Thoracic aorta (tissue), 2 donors: ENCODE results near the gene IGF1. TPM values are rescaled to one million over a fixed set of nuclear protein-coding genes. Genes with fewer than 3 reads are reported as not detected.
"Not testable (repeated sequence)": the region's sequence is repeated elsewhere in the genome, so short reads cannot be mapped to it uniquely, and the experiment has no call there.

Experiments
- ATAC-seq: fragments of 150-250 bp; one replicate; pipeline ENCODE4 v1.8.0; 2017; ENCODE audit warnings: low read depth; ENCODE audit not compliant: insufficient number of reproducible peaks, low FRiP score
- DNase-seq: peaks from one replicate; pipeline ENCODE4 v3.0.0-alpha.2; 2020; ENCODE audit warnings: low spot score
- H3K27ac ChIP-seq, 2 donors: fragments of 200-600 bp; sonication (generic); 1 replicate in 1 of 2; 2 replicates in 1 of 2; pipeline ENCODE4 v1.5.1; 2016; ENCODE audit warnings: mild to moderate bottlenecking in 2 of 2, moderate library complexity in 2 of 2
- H3K27me3 ChIP-seq: fragments of 200-600 bp; sonication (generic); replicated peaks from 2 replicates; pipeline ENCODE4 v1.6.0; 2016; ENCODE audit warnings: mild to moderate bottlenecking; ENCODE audit not compliant: insufficient read depth
- H3K36me3 ChIP-seq: fragments of 200-600 bp; sonication (generic); one replicate; pipeline ENCODE4 v1.5.1; 2016
- H3K4me1 ChIP-seq, 2 donors: fragments of 200-600 bp; sonication (generic); 1 replicate in 1 of 2; 2 replicates in 1 of 2; pipeline versions ENCODE4 v1.5.1 to v1.6.0; 2016; ENCODE audit warnings: low read depth in 2 of 2, mild to moderate bottlenecking in 1 of 2; ENCODE audit not compliant: control insufficient read depth in 1 of 2
- H3K4me3 ChIP-seq: fragments of 200-600 bp; sonication (generic); 2 replicates; pipeline ENCODE4 v1.5.1; 2016; ENCODE audit warnings: mild to moderate bottlenecking
- H3K9me3 ChIP-seq: fragments of 200-600 bp; sonication (generic); 2 replicates; pipeline ENCODE4 v1.5.1; 2016
- CTCF ChIP-seq: fragments of 200-600 bp; sonication (generic); IDR thresholded peaks from one replicate; pipeline ENCODE4 v1.5.1; 2019; ENCODE audit warnings: antibody characterized with exemption
- total RNA-seq, 2 donors: library from RNA; depleted of rRNA; stranded (reverse); fragments of >200 nt; gene quantifications; one replicate each; pipeline versions ENCODE4 v1.1.0 to v1.2.3, GENCODE V29; 2016

Gene IGF1
- total RNA-seq, 2 donors from 2014 or later = 37.9 to 44.0 TPM

- ATAC-seq (no peak), DNase-seq (no peak)
- no peak for TF ChIP-seq CTCF
- no peak overlapping the region for H3K27ac ChIP-seq
- H3K9me3 ChIP-seq = no peaks in the 10 kb centered on the region
- H3K27me3 ChIP-seq = no peaks in the 10 kb centered on the region
- H3K36me3 ChIP-seq = no peaks in the 10 kb centered on the region
- no peak overlapping the region for H3K4me3 ChIP-seq
- peaks cover 0 to 17% of the 10 kb centered on the region in 2 donors for H3K4me1 ChIP-seq
Measured at GRCh38 chr12:102459314-102459713, 21.0 kb downstream of the IGF1 start.

GRCh38 chr12:102454808-102455760, 25.3 kb downstream of the IGF1 start:
- H3K9me3 ChIP-seq = no peaks in the 10 kb centered on the region
- H3K4me3 ChIP-seq = no peak overlapping the region
- ATAC-seq (no peak), DNase-seq (peak; percentile 5)
- H3K4me1 ChIP-seq = no peaks in the 10 kb centered on the region
- no peak overlapping the region for H3K27ac ChIP-seq
- H3K27me3 ChIP-seq = no peaks in the 10 kb centered on the region
- no peak for TF ChIP-seq CTCF
- no peaks in the 10 kb centered on the region for H3K36me3 ChIP-seq

GRCh38 chr12:102454330-102454729, 26.0 kb downstream of the IGF1 start:
- H3K27me3 ChIP-seq = no peaks in the 10 kb centered on the region
- no peaks in the 10 kb centered on the region for H3K4me1 ChIP-seq
- no peaks in the 10 kb centered on the region for H3K9me3 ChIP-seq
- ATAC-seq (no peak), DNase-seq (no peak)
- no peak for TF ChIP-seq CTCF
- H3K36me3 ChIP-seq = no peaks in the 10 kb centered on the region
- no peak overlapping the region for H3K27ac ChIP-seq
- no peak overlapping the region for H3K4me3 ChIP-seq

GRCh38 chr12:102452605-102453004, 27.8 kb downstream of the IGF1 start:
- Histone ChIP-seq H3K36me3 (no peaks in the 10 kb centered on the region), H3K27me3 (no peaks in the 10 kb centered on the region), H3K4me1 (no peaks in the 10 kb centered on the region), H3K9me3 (no peaks in the 10 kb centered on the region), H3K27ac (no peak overlapping the region), H3K4me3 (no peak overlapping the region)
- ATAC-seq (no peak), DNase-seq (no peak)
- no peak for TF ChIP-seq CTCF

GRCh38 chr12:102449018-102449417, 31.3 kb downstream of the IGF1 start:
- H3K9me3 ChIP-seq, H3K36me3 ChIP-seq, H3K4me3 ChIP-seq, H3K4me1 ChIP-seq, H3K27ac ChIP-seq, ATAC-seq, H3K27me3 ChIP-seq, DNase-seq: not testable (repeated sequence)

GRCh38 chr12:102447426-102447825, 32.9 kb downstream of the IGF1 start:
- not testable (repeated sequence) for H3K4me3 ChIP-seq, H3K36me3 ChIP-seq, H3K27me3 ChIP-seq, DNase-seq, H3K9me3 ChIP-seq, ATAC-seq, H3K4me1 ChIP-seq, H3K27ac ChIP-seq
